Uterus (tissue), 4 donors: ENCODE data around the gene TULP1. TPM values are rescaled to one million over a fixed set of nuclear protein-coding genes. Genes with fewer than 3 reads are reported as not detected.

Experiments used
- DNase-seq, 2 donors: peaks; one replicate each; pipeline ENCODE4 v3.0.0-alpha.2; 2019 to 2020
- H3K27ac ChIP-seq, 2 donors: fragments of 200-600 bp; sonication (generic); 1 replicate in 1 of 2; 2 replicates in 1 of 2; pipeline ENCODE4 v1.5.1; 2016 to 2018
- H3K27me3 ChIP-seq, 2 donors: fragments of 200-600 bp; sonication (generic); one replicate each; pipeline ENCODE4 v1.5.1; 2018 to 2019; ENCODE audit warnings: control low read depth in 1 of 2
- H3K36me3 ChIP-seq, 2 donors: fragments of 200-600 bp; sonication (generic); one replicate each; pipeline ENCODE4 v1.5.1; 2019; ENCODE audit warnings: control low read depth in 1 of 2
- H3K4me1 ChIP-seq, 2 donors: fragments of 200-600 bp; sonication (generic); one replicate each; pipeline ENCODE4 v1.5.1; 2018 to 2019; ENCODE audit warnings: control low read depth in 1 of 2
- H3K4me3 ChIP-seq, 2 donors: fragments of 200-600 bp; sonication (generic); 1 replicate in 1 of 2; 2 replicates in 1 of 2; pipeline ENCODE4 v1.5.1; 2018 to 2019; ENCODE audit warnings: mild to moderate bottlenecking in 1 of 2
- H3K9me3 ChIP-seq, 2 donors: fragments of 200-600 bp; sonication (generic); one replicate each; pipeline ENCODE4 v1.5.1; 2019; ENCODE audit warnings: control low read depth in 1 of 2
- CTCF ChIP-seq, 4 experiments: fragments of 200-600 bp in 2 of 4; fragments of 450-650 bp in 2 of 4; sonication (generic) in 2 of 4; IDR thresholded peaks; one replicate each; pipeline ENCODE4 v1.5.1; 2016 to 2019; ENCODE audit warnings: antibody characterized with exemption in 4 of 4, mild to moderate bottlenecking in 2 of 4, moderate library complexity in 1 of 4
- POLR2A ChIP-seq, 2 donors: fragments of 450-650 bp; IDR thresholded peaks; one replicate each; pipeline ENCODE4 v1.6.1; 2016; ENCODE audit warnings: antibody characterized with exemption in 2 of 2, mild to moderate bottlenecking in 1 of 2, moderate library complexity in 1 of 2
- intact Hi-C: fragments of 100-400 bp; cut with DNase I; formaldehyde crosslinking; loops from one replicate; pipeline ENCODE4 v1.15.1; 2023; ENCODE audit warnings: low total_unique reads
- total RNA-seq, 4 donors: library from RNA; depleted of rRNA in 3 of 4; stranded (reverse); fragments of >200 nt in 3 of 4; gene quantifications; one replicate each; pipeline versions ENCODE4 v1.1.0 to v1.2.4, GENCODE V29; 2014 to 2023
- donor health status: DM: yes; HTN: yes; CAD: no.

Gene TULP1
- total RNA-seq, 4 donors from 2014 or later: 1.6 to 3.2 (median 2.1) TPM; not detected in 1

- H3K27me3 ChIP-seq: no peaks in the 10 kb centered on the region
- H3K36me3 ChIP-seq: no peaks in the 10 kb centered on the region
- H3K4me3 ChIP-seq: no peak overlapping the region
- H3K27ac ChIP-seq: peak overlapping the region; percentile 98 to 100
- H3K4me1 ChIP-seq: peaks cover 11 to 54% of the 10 kb centered on the region in 2 donors
- H3K9me3 ChIP-seq: no peaks in the 10 kb centered on the region
- TF ChIP-seq CTCF (IDR thresholded peaks at IDR 0.05) (no peak), POLR2A (IDR thresholded peaks at IDR 0.05) (no peak)
- intact Hi-C loops: no loop called here
- DNase-seq: no peak
These were observed 24.2 kb downstream of the TULP1 start for GRCh38 chr6:35488517-35488862.

GRCh38 chr6:35487658-35488516, 24.8 kb downstream of the TULP1 start:
- Histone ChIP-seq H3K36me3 (no peaks in the 10 kb centered on the region), H3K27me3 (no peaks in the 10 kb centered on the region), H3K9me3 (no peaks in the 10 kb centered on the region), H3K4me3 (no peak overlapping the region), H3K4me1 (peaks cover 11 to 53% of the 10 kb centered on the region in 2 donors), H3K27ac (peak overlapping the region; percentile 98 to 100)
- intact Hi-C loops: no loop called here
- TF ChIP-seq CTCF (IDR thresholded peaks at IDR 0.05): no peak
- peak in 1 of 2 donors; percentile 23 for TF ChIP-seq POLR2A (IDR thresholded peaks at IDR 0.05)
- DNase-seq: peak; percentile 63 to 83

GRCh38 chr6:35486005-35486925, 26.4 kb downstream of the TULP1 start:
- H3K9me3 ChIP-seq: no peaks in the 10 kb centered on the region
- H3K27ac ChIP-seq: peak overlapping the region; percentile 98 to 100
- H3K27me3 ChIP-seq: no peaks in the 10 kb centered on the region
- H3K36me3 ChIP-seq: no peaks in the 10 kb centered on the region
- DNase-seq: peak; percentile 93 to 96
- intact Hi-C loops: no loop called here
- H3K4me1 ChIP-seq: peaks cover 11 to 40% of the 10 kb centered on the region in 2 donors
- peak overlapping the region; percentile 10 to 27 for H3K4me3 ChIP-seq
- TF ChIP-seq POLR2A (IDR thresholded peaks at IDR 0.05) (peak; percentile 33 to 75), CTCF (IDR thresholded peaks at IDR 0.05) (no peak)

GRCh38 chr6:35485402-35485877, 27.3 kb downstream of the TULP1 start:
- intact Hi-C loops: no loop called here
- H3K4me3 ChIP-seq: peak overlapping the region; percentile 10 to 27

More at GRCh38 chr6:35485402-35485877, 27.3 kb downstream of the TULP1 start:
- H3K9me3 ChIP-seq: no peaks in the 10 kb centered on the region
- H3K27me3 ChIP-seq: no peaks in the 10 kb centered on the region
- peak overlapping the region; percentile 98 to 100 for H3K27ac ChIP-seq
- TF ChIP-seq CTCF (IDR thresholded peaks at IDR 0.05) (no peak), POLR2A (IDR thresholded peaks at IDR 0.05) (peak in 1 of 2 donors; percentile 8)
- DNase-seq: peak; percentile 69 to 74
- peaks cover 11 to 41% of the 10 kb centered on the region in 2 donors for H3K4me1 ChIP-seq
- H3K36me3 ChIP-seq: no peaks in the 10 kb centered on the region
